ENCODE results near the gene EHD3. TPM values are rescaled to one million over a fixed set of nuclear protein-coding genes. Genes with fewer than 3 reads are reported as not detected.

EHD3 gene
- total and polyA plus RNA-seq, 10 of the 15 experiments (the other 5 are each of a cell fraction or from before 2014, with no cell fraction given): 1.1 to 10.9 (median 8.2) TPM

- no peak for TF ChIP-seq ZNF207 (IDR thresholded peaks at IDR 0.05; ENCODE audit: borderline replicate concordance)
Measured at GRCh38 chr2:31287654-31288053, 53.7 kb downstream of the EHD3 start (continued).

DNA sequence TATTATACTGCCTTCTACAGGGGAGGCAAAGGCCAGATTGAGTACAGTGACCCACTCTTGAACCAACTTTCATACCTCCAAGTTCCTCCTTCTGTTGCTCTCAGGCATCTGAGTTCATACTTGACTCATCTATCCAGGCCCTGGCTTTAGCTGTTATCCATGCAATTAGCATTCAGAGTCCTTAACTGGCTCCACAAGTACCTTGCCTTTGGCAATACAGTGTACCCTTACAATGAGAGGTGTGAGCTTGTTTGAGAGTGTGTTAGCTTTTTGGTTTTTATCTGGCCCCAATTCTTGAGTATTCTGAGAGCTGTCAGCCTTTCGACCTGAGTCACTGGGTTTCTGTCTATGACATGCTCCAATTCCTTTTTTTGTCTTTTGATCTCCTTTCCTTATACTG is 60.2 kb downstream of the EHD3 start:
- CTCF ChIA-PET: no interaction called here

More for the DNA sequence above, 60.2 kb downstream of the EHD3 start:
- Histone ChIP-seq H3K9me3 (replicated peaks; ENCODE audit: control insufficient read depth, insufficient read depth, low read length) (no peaks in the 10 kb centered on the region), H2AFZ (ENCODE audit: control insufficient read depth, low read depth, low read length) (no peak overlapping the region), H3K36me3 (ENCODE audit: control insufficient read depth in 2 of 2, insufficient read depth in 2 of 2, low read length in 1 of 2) (no peaks in the 10 kb centered on the region), H3K4me1 (ENCODE audit: control insufficient read depth, insufficient read depth, low read length) (no peaks in the 10 kb centered on the region), H3K4me2 (ENCODE audit: control insufficient read depth, insufficient read depth) (no peak overlapping the region), H4K20me1 (ENCODE audit: control insufficient read depth, insufficient read depth) (no peaks in the 10 kb centered on the region), H3K79me2 (ENCODE audit: control insufficient read depth, insufficient read depth, low read length) (no peaks in the 10 kb centered on the region), H3K4me3 (no peak overlapping the region), H3K27me3 (replicated peaks in 1 of 2; ENCODE audit: control insufficient read depth in 2 of 2, insufficient read depth in 2 of 2, low read length in 1 of 2) (0 out of 4 replicates have a peak, but pooled peaks cover 0 to 3% of the 10 kb centered on the region in 2 experiments), H3K27ac (ENCODE audit: control insufficient read depth, insufficient read depth) (no peak overlapping the region), H3K9ac (ENCODE audit: control insufficient read depth, insufficient read depth, low read length) (no peak overlapping the region)
- RAD21 ChIA-PET (ENCODE audit: unreplicated experiment): interaction anchor here (1.1 kb wide), 1 partner anchor 53 kb away, joined by 3 read pairs; no protein-coding TSS in a partner anchor
- no TSS peak for BruUV-seq (replicated peaks)
- WGBS (ENCODE audit: insufficient coverage, insufficient replicate concordance, low lambda C conversion rate, missing lambda C conversion rate): 0% methylated on average over 1 of the region's 1 CpG
- in situ Hi-C loops (cut with MboI): no loop called here
- intact Hi-C loops (cut with micrococcal nuclease; ENCODE audit: unreplicated experiment): no loop called here
- POLR2A ChIA-PET: no interaction called here
- SMC1A ChIA-PET (ENCODE audit: uncharacterized antibody, unreplicated experiment): interaction anchor here (0.7 to 1.2 kb wide), 3 partner anchors 19 to 39 kb away, joined by 3 read pairs; no protein-coding TSS in a partner anchor
- DNase-seq (ENCODE audit: low read depth, low spot score) (no peak), FAIRE-seq (no peak), ATAC-seq (peak; percentile 51; the same call in 2 of the 3 replicates)
- TF ChIP-seq PAX5 (IDR thresholded peaks at IDR 0.05; ENCODE audit: borderline replicate concordance, low read depth, low read length) (no peak), BACH1 (IDR thresholded peaks at IDR 0.05; ENCODE audit: borderline replicate concordance) (no peak), BCL11A (IDR thresholded peaks at IDR 0.05; ENCODE audit: low read depth, low read length) (no peak), IKZF2 (IDR thresholded peaks at IDR 0.05) (no peak), ELK1 (IDR thresholded peaks at IDR 0.05; ENCODE audit: low read depth, low read length) (no peak), USF1 (IDR thresholded peaks at IDR 0.05; ENCODE audit: borderline replicate concordance, extremely low read length, insufficient read depth, low read depth, low read length) (no peak), POLR2A (IDR thresholded peaks at IDR 0.05; ENCODE audit: low read depth, low read length) (no peak), HDGF (IDR thresholded peaks at IDR 0.05) (no peak), RELB (IDR thresholded peaks at IDR 0.05; ENCODE audit: low read depth) (no peak), TARDBP (IDR thresholded peaks at IDR 0.05; ENCODE audit: borderline replicate concordance) (no peak)
- TF ChIP-seq, protein P1, sequence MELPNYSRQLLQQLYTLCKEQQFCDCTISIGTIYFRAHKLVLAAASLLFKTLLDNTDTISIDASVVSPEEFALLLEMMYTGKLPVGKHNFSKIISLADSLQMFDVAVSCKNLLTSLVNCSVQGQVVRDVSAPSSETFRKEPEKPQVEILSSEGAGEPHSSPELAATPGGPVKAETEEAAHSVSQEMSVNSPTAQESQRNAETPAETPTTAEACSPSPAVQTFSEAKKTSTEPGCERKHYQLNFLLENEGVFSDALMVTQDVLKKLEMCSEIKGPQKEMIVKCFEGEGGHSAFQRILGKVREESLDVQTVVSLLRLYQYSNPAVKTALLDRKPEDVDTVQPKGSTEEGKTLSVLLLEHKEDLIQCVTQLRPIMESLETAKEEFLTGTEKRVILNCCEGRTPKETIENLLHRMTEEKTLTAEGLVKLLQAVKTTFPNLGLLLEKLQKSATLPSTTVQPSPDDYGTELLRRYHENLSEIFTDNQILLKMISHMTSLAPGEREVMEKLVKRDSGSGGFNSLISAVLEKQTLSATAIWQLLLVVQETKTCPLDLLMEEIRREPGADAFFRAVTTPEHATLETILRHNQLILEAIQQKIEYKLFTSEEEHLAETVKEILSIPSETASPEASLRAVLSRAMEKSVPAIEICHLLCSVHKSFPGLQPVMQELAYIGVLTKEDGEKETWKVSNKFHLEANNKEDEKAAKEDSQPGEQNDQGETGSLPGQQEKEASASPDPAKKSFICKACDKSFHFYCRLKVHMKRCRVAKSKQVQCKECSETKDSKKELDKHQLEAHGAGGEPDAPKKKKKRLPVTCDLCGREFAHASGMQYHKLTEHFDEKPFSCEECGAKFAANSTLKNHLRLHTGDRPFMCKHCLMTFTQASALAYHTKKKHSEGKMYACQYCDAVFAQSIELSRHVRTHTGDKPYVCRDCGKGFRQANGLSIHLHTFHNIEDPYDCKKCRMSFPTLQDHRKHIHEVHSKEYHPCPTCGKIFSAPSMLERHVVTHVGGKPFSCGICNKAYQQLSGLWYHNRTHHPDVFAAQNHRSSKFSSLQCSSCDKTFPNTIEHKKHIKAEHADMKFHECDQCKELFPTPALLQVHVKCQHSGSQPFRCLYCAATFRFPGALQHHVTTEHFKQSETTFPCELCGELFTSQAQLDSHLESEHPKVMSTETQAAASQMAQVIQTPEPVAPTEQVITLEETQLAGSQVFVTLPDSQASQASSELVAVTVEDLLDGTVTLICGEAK (IDR thresholded peaks at IDR 0.05; ENCODE audit: borderline replicate concordance): no peak
- TF ChIP-seq, protein P2, sequence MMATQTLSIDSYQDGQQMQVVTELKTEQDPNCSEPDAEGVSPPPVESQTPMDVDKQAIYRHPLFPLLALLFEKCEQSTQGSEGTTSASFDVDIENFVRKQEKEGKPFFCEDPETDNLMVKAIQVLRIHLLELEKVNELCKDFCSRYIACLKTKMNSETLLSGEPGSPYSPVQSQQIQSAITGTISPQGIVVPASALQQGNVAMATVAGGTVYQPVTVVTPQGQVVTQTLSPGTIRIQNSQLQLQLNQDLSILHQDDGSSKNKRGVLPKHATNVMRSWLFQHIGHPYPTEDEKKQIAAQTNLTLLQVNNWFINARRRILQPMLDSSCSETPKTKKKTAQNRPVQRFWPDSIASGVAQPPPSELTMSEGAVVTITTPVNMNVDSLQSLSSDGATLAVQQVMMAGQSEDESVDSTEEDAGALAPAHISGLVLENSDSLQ (IDR thresholded peaks at IDR 0.05): no peak
